VCaP (cell line): Measurements from ENCODE around the gene KCNJ1.

Experiments
- H3K27ac ChIP-seq: fragments of 450-650 bp; 2 replicates; pipeline ENCODE4 v1.5.1; 2017
- TF ChIP-seq, protein P1 (sequence below): fragments of 450-650 bp; conservative IDR thresholded peaks from 2 replicates; pipeline ENCODE4 v1.5.1; 2017; ENCODE audit warnings: mild to moderate bottlenecking, moderate library complexity

Gene KCNJ1

GRCh38 chr11:128878455-128878854 lies 11.4 kb upstream of the KCNJ1 start:
- H3K27ac ChIP-seq = no peak overlapping the region
- TF ChIP-seq, protein P1, sequence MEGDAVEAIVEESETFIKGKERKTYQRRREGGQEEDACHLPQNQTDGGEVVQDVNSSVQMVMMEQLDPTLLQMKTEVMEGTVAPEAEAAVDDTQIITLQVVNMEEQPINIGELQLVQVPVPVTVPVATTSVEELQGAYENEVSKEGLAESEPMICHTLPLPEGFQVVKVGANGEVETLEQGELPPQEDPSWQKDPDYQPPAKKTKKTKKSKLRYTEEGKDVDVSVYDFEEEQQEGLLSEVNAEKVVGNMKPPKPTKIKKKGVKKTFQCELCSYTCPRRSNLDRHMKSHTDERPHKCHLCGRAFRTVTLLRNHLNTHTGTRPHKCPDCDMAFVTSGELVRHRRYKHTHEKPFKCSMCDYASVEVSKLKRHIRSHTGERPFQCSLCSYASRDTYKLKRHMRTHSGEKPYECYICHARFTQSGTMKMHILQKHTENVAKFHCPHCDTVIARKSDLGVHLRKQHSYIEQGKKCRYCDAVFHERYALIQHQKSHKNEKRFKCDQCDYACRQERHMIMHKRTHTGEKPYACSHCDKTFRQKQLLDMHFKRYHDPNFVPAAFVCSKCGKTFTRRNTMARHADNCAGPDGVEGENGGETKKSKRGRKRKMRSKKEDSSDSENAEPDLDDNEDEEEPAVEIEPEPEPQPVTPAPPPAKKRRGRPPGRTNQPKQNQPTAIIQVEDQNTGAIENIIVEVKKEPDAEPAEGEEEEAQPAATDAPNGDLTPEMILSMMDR = no peak

GRCh38 chr11:128877726-128878125 lies 10.6 kb upstream of the KCNJ1 start:
- TF ChIP-seq, protein P1 = no peak
- no peak overlapping the region for H3K27ac ChIP-seq

DNA sequence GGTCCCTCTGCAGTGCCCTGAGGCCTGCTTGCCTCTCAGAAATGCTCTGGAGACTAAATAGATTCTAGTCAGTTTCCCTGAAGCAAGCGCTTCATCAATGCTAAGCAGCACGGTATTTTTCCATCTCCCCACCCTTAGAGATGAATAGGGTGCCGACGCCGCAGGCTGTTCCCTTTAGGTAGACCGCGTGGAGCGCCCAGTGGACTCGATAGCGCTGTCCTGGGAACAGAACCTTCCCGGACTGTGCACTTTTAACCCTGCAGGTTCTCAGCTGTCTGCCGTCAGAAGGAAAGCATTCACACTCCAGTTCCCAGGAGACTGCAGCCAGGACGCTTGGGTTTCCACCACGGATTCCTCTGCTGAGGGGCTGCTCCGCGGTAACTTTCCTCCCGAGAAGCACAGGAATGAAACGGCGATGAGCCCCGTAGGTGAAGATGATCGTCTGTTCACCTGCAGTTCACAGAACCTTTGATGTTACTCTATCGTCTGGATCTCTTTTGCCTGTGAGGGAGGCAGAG lies 9.1 kb upstream of the KCNJ1 start:
- H3K27ac ChIP-seq = no peak overlapping the region
- TF ChIP-seq, protein P1 = no peak

- TF ChIP-seq, protein P1 = no peak
- H3K27ac ChIP-seq = no peak overlapping the region
Measured at GRCh38 chr11:128874427-128874826, 7.3 kb upstream of the KCNJ1 start.

DNA sequence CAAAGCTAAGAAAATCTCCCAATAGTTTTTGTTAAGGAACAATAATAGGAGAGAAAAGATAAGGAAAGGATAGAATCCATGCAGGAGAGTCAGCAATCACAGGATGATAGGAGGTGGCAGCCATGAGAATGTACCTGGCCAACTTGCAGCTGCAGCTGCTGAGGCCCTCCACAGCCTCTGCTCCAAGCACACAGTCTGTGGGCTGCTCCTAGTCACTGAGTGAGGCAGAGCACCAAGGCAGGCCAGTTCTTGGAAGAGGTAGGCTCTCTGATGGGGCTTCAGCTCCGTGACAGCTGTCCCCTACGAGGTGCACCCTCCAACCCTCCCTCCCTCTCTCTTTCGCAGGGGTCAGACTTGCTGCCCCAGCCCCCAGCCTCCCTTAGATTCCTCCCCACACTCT lies 5.5 kb upstream of the KCNJ1 start:
- TF ChIP-seq, protein P1 = no peak
- no peak overlapping the region for H3K27ac ChIP-seq

DNA sequence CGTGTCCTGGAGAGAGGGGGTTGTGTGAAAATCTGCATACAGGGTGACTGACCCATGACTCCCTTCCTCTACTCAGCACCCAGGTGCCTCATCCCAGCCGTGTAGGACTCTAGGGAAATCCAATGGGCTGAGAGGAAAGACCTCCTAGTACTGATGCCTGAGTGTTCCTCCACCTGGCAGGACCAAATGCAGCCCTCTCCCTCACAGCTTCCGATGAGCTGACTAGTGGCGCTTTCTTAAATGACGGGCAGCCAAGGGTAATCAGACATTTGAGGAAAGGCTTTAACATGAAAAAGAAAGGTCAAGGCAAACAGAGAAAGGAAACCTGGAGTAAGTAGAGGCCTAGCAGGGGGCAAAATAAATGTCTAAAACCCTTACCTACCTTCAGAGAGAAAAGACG lies 5.0 kb upstream of the KCNJ1 start:
- TF ChIP-seq, protein P1 = no peak
- no peak overlapping the region for H3K27ac ChIP-seq

DNA sequence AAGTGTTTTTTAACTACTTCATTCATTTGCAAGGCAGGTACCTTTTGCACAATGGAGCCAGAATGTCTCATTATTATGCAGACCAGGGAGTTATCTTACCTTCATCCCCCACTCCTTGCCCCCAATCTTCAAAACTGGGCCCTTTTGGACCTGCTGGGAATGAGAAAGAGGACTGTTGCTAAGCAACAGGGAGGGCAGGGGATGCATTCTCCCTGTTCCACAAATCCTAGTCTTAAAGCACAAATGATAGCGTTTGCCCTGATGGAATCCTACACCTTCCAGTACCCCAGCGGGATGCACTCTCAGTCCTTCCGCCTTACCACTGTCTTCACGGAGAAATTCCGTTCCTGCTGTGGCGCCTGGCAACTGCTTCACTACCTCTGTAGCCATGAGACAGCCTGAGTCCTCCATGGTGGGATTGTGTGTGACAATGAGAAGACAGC lies 4.1 kb upstream of the KCNJ1 start:
- H3K27ac ChIP-seq = no peak overlapping the region
- TF ChIP-seq, protein P1 = no peak
